Medulla oblongata (tissue), 1 donor: ENCODE measurements around the gene PFKFB3.
A peak's percentile ranks its signal among the peaks of the same experiment; 100 is the strongest.
"Not testable (repeated sequence)": the region's sequence is repeated elsewhere in the genome, so short reads cannot be mapped to it uniquely, and the experiment has no call there.

ENCODE experiments used
- DNase-seq: peaks from one replicate; pipeline ENCODE4 v3.0.0-alpha.2; 2015; ENCODE audit errors: extremely low spot score

The PFKFB3 gene

DNA sequence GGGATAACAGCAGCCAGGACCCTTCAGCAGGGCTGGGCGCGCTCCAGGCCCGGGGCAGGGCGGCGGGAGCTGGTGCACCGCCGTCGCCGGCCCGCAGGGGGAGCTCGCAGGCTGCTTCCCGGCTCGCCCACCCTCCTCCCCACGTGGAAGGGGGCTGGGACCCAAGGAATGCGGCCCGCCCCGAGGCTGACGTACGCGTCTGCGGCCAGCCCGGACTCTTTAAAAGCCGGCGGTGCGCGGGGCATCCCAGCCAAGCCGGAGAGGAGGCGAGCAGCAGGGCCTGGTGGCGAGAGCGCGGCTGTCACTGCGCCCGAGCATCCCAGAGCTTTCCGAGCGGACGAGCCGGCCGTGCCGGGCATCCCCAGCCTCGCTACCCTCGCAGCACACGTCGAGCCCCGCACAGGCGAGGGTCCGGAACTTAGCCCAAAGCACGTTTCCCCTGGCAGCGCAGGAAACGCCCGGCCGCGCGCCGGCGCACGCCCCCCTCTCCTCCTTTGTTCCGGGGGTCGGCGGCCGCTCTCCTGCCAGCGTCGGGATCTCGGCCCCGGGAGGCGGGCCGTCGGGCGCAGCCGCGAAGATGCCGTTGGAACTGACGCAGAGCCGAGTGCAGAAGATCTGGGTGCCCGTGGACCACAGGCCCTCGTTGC lies at the start of gene PFKFB3:
TSS of gene PFKFB3 (plus strand) at position 249 of the 647 bp plus-strand sequence. CDS start at position 578, 329 bp downstream.
- peak; percentile 99 for DNase-seq

DNA sequence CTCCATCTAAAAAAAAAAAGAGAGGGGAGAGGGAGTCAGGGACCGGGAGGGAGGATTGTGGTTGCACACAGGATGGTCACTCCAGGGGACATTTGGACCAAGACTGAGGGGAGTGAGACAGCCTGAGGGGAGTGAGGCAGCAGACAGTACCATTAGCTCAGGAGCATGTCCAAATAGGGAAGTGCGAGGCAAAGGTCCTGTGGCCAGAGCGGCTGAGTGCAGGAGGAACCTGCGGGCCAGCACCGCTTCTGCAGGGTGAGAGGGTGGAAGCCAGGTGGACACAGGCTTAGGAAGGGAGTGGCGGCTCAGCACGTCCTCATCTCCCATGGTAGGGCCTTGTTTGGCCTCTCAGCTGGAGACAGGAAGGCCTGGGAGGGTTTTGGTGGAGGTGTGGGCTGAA lies 48.9 kb upstream of the PFKFB3 start:
- no peak for DNase-seq

DNA sequence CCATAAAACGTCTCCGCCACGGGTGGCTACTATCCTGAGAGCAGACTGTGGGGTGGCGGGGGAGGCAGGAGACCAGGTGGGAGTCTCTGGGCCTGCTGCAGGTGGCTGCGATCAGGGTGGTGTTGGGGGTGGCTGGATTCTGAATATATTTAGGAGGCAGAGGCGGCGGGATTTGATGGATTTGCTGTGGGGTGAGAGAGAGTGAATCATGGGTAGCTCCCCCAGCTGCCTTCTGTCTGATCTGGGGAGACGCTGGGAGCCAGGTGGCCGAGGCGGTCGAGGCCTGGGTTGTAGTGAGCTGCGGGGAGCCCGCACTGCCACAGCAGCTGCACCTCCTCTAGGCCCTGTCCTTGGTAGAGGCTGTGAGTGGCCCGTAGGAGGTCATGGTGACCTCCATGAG lies 48.2 kb upstream of the PFKFB3 start:
- DNase-seq = no peak

DNA sequence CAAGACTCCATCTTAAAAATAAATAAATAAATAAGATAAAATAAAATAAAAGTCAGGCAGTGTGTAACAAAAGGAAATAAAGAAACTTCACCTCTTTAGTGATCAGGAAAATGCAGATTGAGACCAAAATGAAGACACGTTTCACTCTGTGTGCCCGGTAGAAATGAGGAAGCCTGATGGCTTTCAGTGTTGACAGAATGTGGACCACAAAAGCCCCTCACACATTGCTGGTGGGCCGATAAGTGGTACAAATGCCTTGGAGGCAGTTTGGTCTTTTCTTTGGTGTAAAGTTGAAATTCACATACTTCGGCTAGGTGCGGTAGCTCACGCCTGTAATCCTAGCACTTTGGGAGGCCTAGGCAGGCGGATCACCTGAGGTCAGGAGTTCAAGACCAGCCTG lies 44.5 kb upstream of the PFKFB3 start:
- no peak for DNase-seq

DNA sequence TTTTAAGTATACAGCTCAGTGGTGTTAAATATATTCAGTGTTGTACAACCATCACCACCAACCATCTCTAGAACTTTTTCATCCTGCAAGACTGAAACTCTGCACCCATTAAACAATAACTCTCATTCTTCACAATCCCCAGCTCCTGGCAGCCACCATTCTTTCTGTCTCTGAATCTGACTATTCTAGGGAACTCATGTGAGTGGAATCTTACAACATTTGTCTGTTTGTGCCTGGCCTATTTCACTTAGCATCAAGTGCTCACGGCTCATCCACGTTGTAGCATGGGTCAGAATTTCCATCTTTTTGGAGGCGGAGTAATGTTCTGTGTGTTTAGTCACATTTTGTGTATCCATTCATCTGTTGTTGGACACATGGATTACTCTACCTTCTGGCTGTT lies 40.8 kb upstream of the PFKFB3 start:
- DNase-seq = peak; percentile 80

DNA sequence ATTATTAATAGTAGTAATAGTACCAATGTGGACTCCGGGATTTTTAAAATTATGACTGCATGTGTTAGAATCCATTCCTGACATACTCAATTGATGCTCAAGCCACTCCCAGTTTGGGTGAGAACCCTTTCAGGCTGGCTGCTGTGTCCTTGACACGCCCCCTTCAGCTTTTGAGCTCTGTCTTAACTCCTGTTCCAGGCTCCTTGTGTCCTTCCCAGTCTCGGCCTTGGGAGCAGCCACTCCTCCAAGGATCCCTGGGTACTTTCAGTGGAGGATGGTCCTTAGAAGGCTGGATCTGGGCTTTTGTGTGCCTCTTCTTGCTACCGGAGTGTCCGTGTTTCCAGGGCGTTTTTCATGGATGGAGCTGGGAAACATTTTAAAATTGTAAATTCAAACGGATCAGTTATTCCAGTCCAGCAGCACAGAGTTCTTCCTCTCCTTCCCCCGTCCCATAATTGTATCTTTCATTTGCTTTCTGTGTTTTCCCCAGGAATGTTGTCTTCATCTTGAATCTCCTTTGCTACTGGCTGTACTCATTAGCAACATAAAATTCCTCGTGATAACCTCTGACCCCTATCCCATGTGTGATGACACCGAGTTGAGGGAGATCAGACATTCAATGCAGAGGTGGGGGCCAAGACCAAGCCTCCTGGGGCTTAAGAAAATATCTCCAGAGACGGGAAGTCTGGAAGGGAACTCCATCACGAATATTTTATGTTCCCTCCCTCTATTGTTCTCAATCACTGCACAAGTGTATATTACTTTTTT lies 40.0 kb upstream of the PFKFB3 start:
- DNase-seq = no peak

DNA sequence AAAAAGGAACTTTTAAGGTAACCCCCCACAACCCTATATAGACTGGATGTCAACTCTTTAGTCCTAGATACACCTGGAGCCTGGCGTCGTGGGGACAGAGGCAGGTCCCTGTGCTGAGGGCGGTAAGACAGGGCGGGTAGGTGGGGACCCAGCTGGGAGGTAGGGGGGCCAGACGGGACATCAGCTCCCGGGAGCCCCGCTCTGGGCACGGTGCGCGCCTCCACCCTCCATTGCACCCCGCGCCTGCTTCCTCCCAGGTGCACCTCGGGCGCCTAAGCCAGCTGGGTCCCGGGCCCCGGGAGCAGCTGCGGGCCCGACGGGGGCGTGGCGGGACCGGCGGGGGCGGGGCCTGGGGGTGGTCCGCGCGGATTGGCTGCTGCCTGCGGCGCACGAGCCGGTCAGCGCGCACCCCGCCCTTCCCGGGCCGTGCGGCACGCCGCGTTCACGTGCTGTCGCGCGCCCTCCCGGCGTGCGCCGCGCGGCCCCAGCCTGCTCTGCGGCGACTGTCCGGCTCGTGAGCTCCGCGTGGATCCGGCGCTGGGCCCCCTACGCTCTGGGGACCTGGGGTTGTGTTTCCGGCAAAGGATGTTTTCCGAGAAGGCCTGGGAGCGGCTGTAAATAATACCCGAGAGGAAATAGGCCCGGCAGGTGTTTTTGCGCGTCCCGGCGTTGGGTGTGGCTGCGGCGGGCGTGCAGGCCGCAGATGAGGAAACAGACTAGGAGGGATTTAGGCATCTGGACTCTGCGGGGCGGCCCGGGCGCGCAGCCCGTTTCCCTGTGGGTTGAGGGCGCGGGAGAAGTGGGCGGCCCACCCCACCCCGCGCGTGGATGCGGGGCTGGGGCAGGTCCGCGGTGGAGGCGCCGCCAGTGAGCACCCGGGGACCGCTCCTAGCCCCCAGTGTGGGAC lies 39.1 kb upstream of the PFKFB3 start:
- DNase-seq = peak; percentile 87

DNA sequence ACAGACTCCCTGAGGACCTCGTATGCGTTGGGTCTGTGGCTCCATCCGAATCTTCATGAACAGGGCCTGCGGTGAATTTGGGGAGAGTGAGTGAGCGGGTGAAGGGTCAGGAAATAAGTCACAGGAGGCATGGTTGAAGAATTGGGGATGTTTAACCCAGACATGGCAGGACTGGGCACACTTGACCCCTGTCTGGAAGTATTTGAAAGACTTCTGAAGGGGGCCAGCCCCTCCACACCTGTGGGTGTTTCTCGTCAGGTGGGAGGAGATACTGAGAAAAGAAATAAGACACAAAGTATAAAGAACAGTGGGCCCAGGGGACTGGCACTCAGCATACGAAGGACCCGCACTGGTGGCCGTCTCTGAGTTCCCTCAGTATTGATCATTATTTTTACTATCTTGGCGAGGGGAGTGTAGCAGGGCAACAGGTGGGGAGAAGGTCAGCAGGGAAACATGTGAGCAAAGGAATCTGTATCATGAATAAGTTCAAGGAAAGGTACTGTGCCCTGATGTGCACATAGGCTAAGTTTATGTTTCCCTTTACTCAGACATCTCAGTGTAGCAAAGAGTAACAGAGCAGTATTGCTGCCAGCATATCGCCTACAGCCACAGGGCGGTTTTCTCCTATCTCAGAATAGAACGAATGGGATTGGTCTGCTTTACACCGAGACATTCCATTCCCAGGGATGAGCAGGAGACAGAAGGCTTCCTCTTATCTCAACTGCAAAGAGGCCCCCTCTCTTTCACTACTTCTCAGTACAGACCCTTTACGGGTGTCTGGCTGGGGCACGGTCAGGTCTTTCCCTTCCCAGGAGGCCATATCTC lies 38.2 kb upstream of the PFKFB3 start:
- no peak for DNase-seq

DNA sequence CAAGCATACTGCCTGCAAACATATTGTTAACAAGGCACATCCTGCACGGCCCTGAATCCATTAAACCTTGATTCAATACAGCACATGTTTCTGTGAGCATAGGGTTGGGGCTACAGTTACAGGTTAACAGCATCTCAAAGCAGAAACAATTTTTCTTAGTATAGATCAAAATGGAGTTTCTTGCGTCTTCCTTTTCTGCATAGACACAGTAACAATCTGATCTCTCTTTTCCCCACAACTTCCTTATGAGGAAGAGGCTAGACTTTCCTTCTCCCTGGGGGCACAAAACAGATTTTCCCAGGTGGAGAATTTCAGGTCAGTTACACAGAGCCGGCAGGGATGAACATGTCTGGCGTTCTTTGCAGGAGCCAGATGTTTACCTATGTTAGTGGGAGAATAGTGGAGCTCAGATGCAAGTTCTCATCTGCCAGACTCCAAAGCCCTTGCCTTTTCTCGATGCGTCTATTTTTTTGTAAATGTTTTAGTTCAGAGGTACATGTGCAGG lies 37.5 kb upstream of the PFKFB3 start:
- no peak for DNase-seq

DNA sequence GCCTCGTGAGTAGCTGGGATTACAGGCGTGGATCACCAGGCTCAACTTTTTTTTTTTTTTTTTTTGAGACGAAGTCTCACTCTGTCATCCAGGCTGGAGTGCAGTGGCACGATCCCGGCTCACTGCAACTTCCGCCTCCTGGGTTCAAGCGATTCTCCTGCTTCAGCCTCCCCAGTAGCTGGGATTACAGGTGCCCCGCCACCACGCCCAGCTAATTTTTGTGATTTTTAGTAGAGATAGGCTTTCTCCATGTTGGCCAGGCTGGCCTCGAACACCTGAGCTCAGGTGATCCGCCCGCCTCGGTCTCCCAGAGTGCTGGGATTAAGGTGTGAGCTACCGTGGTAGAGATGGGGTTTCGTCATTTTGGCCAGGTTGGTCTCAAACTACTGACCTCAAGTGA lies 36.8 kb upstream of the PFKFB3 start:
- DNase-seq = not testable (repeated sequence)

DNA sequence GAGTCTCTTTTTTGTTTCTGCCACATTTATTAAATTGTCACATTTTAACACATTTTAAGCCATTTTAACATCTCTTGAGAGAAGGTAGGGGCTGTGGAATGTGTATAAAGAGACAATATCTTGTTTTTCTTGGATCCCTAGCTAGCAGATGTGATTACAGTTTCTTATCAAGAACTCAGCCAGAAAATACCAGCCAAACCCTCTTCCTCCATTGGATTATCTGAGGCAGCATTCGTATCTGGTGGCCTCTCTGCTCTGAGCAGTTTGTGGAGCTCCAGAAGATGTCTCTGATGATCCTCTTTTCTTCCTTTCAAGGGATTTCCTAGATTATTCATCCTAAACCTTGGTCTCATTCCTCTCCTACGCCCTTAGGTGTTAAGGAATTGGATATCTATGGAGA lies 35.3 kb upstream of the PFKFB3 start:
- DNase-seq = no peak

DNA sequence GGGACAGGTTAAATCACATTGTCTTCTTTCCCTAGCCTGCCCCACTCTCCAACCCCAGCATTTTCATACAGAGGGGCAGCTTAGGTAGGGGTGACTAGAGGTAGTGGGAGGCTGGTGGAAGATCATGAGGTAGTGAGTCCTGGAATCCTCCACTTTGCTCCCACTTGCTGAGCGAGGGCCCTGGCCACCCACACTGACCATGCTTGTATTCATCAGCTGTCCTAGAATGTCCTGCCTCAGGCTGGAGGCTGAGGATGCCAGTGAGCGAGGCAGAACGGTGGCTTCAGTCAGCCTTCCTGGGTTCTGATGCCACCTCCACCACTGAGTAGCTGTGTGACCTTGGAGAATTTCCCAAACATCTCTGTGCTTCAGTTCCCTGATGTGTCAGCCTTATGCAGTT lies 34.6 kb upstream of the PFKFB3 start:
- DNase-seq = no peak

DNA sequence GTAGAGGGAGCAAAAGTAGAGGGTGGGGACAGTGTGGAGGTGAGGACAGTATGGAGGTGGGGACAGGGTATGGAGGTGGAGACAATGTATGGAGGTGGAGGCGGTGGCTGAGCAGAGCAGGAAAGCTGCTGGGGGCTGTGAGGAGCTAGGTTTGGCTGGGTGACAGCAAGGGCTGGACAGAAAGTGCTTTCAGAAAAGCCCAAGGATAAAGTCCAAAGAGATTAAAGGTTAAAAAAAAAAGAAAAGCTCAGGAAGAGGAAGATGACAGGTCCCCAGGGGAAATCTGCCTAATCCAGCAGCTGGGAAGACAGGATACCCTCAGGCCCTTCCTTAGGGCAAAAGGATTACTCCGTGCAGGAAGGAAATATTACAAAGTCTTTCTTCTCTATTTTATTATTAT lies 32.1 kb upstream of the PFKFB3 start:
- DNase-seq = no peak

DNA sequence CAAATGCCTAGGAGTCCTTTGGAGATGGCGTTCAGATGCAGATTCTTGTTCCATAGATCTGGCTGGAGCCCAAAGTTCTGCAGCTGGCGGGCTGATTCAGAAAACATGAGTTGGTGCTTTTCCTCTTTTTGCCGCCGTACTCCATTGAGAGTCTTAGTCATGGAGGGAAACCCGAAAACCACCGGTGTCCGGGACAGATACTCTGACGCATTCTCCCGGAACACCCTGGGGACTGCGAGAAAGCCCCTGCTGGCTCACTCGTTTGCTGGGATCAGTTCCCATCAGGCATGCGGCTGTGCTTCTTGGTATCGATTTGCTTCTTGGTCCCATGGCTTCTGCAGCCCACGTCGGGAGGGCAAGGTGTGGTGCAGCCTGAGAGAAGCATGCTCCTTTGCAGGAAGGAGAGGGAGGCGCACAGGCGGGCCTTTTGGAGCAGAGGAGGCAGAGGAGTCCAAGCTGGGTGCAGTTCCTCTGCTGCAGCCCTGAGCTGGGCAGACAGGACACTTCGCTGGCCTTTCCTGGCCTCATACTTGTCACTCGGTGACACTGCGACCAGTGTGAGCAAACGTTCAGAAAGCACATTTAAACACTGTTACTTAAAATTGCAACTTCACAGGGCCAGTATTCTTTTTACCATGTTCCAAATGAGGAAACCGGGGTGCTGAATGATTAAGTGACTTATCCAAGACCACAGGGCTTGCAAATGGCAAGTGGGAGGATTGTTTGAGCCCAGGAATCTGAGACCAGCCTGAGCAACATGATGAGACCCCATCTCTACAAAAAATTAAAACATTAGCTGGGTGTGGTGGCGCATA lies 30.6 kb upstream of the PFKFB3 start:
- peak; percentile 82 for DNase-seq

DNA sequence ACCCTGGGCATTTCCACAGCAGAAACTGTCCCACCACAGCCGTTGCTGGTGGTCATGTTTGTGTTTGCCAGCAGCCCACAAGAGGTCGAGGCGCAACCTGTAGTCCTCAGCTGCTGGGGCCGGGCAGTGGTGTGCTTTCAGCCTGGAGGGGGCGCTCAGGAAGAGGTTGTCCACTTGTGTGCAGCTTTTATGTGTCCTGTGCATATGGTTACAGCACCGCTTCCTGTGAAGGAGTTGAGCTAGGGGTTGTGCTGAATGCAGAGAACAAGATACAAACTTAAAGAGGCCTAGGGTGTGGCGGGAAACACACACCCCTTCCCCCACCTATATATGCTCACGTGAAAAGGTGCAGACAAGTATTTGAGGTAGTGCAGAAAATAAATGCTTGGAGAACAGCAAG lies 29.5 kb upstream of the PFKFB3 start:
- DNase-seq = no peak

DNA sequence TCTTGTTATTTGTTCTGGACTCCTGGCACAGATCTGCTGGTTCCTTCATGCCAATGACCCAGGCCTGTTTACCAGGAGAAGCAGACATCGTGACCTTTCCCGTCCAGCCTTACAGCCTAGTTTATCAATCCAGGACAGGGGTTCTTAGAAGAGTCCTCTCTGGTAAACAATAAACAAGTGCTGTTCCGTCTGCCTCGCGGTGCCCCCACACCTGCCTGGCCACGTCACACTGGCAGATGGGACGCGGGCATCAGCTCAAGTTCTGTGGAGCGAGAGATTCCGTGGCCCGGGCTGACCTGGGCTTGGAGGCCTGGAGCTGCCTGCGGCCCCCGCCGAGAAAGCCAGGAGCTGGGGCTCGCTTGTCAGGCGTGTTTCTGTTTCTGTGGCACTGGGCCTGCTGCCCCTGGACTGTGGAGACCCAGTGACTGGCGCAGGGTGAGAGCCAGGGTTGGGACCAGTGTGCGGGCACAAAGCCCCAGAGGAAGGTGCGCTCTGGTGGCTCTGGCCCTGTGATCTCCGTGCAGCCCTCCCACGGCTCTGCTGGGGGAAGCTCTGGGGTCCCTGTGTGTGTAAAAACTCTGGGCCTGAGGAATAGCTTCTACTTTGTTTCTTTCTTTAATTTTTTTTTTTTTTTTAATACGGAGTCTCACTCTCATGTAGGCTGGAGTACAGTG lies 28.4 kb upstream of the PFKFB3 start:
- peak; percentile 70 for DNase-seq

DNA sequence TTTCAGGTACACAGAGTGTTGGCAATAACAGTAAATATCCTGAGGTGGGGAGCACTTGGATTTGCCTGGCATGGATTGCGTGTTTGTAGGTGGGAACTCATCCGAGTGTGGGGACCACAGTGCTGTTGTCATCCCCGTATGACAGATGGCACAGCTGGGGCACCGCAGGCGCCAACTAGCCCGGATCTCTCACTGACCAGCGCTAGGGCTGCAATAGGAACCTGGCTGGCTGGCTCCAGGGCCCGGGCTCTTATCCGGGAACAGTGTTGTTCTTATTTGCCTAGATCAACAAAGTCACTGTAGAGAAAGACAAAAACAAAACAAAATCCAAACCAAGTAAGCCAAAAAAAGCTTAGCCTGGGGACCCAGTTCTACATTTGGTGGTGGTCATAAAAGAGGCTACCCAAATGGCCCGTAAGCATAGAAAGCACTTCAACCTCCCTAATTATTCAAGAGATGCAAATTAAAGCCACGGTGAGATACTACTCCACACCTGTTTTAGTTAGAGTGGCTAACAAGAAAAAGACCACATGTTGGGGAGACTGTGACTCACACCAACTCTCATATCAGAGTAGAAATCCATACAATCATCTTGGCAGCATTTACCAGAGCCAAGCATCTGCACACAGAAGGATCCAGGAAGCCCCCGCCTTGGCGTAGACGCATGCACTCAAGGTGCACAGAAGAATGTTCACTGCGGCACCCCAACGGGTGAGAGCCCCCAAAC lies 27.2 kb upstream of the PFKFB3 start:
- DNase-seq = peak; percentile 43

DNA sequence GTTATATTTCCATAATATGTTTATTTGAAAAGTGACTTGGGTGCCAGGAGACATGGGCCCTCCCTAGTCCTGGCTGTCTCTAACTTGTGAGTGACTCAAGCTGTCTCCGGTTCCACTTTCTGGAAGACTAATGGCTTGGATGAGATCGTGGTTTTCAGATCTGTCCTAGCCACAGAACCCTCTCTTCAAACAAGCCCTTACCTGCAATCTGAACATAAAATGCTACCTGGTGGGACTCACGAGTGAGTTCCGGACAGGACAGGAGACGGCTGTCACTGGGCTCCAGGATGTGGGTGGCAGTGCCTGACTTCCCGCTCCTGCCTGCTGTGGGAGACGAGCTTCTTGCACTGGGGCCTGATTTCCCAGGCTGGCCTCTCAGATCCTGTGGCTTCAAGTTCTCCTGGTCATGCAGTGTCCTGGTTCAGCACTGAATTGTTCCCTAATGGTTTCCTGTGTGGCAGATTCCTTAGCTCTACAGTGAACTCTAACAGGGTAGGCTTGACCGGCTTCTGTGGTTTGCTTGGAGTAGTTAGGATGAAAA lies 26.0 kb upstream of the PFKFB3 start:
- no peak for DNase-seq

DNA sequence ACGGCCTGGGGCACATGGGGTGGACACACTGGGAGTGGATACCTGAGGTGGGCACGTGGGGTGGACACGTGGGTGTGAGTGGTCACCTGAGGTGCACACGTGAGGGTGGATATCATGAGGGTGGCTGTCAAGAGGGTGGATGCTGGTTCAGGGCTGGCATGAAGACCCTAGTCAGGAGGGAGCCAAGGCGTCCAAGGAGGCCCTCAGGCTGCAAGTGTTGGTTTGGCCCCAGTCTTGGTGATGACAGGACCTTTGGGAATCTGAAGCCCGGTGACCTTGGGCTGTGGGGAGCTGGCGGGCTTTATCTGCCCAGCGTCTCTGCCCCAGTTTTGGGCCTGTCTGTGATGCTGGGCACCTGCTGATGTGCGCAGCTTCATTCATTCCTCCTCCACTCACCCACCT lies 24.9 kb upstream of the PFKFB3 start:
- DNase-seq = no peak
